ENCODE data around the gene WLS. TPM values are rescaled to one million over a fixed set of nuclear protein-coding genes. Genes with fewer than 3 reads are reported as not detected.

Gene WLS
- total RNA-seq, 2 donors from 2014 or later = 0.11 TPM; not detected in 1

GRCh38 chr1:68103884-68104554 is 128.3 kb downstream of the WLS start:
- Mint-ChIP-seq H3K9me3 (no peaks in the 10 kb centered on the region), H3K27ac (no peak overlapping the region)
- no peak for ATAC-seq (replicated peaks)

GRCh38 chr1:68103011-68103545 is 129.2 kb downstream of the WLS start:
- Mint-ChIP-seq H3K4me3 (no peak overlapping the region), H3K27ac (no peak overlapping the region), H3K4me1 (no peaks in the 10 kb centered on the region), H3K36me3 (ENCODE audit: low read depth) (no peaks in the 10 kb centered on the region), H3K9me3 (no peaks in the 10 kb centered on the region), H3K27me3 (peaks cover 33% of the 10 kb centered on the region)
- ATAC-seq (replicated peaks) = no peak

More at GRCh38 chr1:68103884-68104554, 128.3 kb downstream of the WLS start:
- no peak overlapping the region for H3K4me3 Mint-ChIP-seq
- H3K27me3 Mint-ChIP-seq = peaks cover 33% of the 10 kb centered on the region
- no peaks in the 10 kb centered on the region for H3K4me1 Mint-ChIP-seq
- no peaks in the 10 kb centered on the region for H3K36me3 Mint-ChIP-seq (ENCODE audit: low read depth)

GRCh38 chr1:68101829-68102228 is 130.5 kb downstream of the WLS start:
- H3K27ac Mint-ChIP-seq = no peak overlapping the region
- H3K4me1 Mint-ChIP-seq = no peaks in the 10 kb centered on the region
- peaks cover 4% of the 10 kb centered on the region for H3K9me3 Mint-ChIP-seq
- no peak for ATAC-seq (replicated peaks)
- no peaks in the 10 kb centered on the region for H3K36me3 Mint-ChIP-seq (ENCODE audit: low read depth)
- H3K4me3 Mint-ChIP-seq = no peak overlapping the region
- H3K27me3 Mint-ChIP-seq = peaks cover 38% of the 10 kb centered on the region

- Mint-ChIP-seq H3K4me3 (no peak overlapping the region), H3K36me3 (ENCODE audit: low read depth) (no peaks in the 10 kb centered on the region), H3K27me3 (peaks cover 36% of the 10 kb centered on the region), H3K9me3 (peaks cover 4% of the 10 kb centered on the region), H3K4me1 (no peaks in the 10 kb centered on the region), H3K27ac (no peak overlapping the region)
- ATAC-seq (replicated peaks) = no peak
Measured at GRCh38 chr1:68100571-68100970, 131.8 kb downstream of the WLS start.

- no peaks in the 10 kb centered on the region for H3K4me1 Mint-ChIP-seq
- no peak for ATAC-seq (replicated peaks)
- no peaks in the 10 kb centered on the region for H3K36me3 Mint-ChIP-seq (ENCODE audit: low read depth)
- no peak overlapping the region for H3K27ac Mint-ChIP-seq
- H3K4me3 Mint-ChIP-seq = no peak overlapping the region
- peaks cover 14% of the 10 kb centered on the region for H3K27me3 Mint-ChIP-seq
- H3K9me3 Mint-ChIP-seq = peaks cover 8% of the 10 kb centered on the region
Measured at GRCh38 chr1:68093737-68094136, 138.6 kb downstream of the WLS start.

- Mint-ChIP-seq H3K36me3 (ENCODE audit: low read depth) (no peaks in the 10 kb centered on the region), H3K4me3 (no peak overlapping the region), H3K27me3 (peaks cover 7% of the 10 kb centered on the region), H3K9me3 (peaks cover 9% of the 10 kb centered on the region), H3K4me1 (no peaks in the 10 kb centered on the region), H3K27ac (no peak overlapping the region)
- ATAC-seq (replicated peaks) = no peak
Measured at GRCh38 chr1:68087184-68087583, 145.1 kb downstream of the WLS start.

GRCh38 chr1:68085752-68086151 is 146.6 kb downstream of the WLS start:
- peaks cover 8% of the 10 kb centered on the region for H3K27me3 Mint-ChIP-seq
- no peak for ATAC-seq (replicated peaks)
- no peaks in the 10 kb centered on the region for H3K4me1 Mint-ChIP-seq
- peaks cover 8% of the 10 kb centered on the region for H3K9me3 Mint-ChIP-seq
- no peaks in the 10 kb centered on the region for H3K36me3 Mint-ChIP-seq (ENCODE audit: low read depth)
- H3K4me3 Mint-ChIP-seq = no peak overlapping the region
- no peak overlapping the region for H3K27ac Mint-ChIP-seq

- Mint-ChIP-seq H3K27ac (no peak overlapping the region), H3K36me3 (ENCODE audit: low read depth) (no peaks in the 10 kb centered on the region), H3K27me3 (peaks cover 11% of the 10 kb centered on the region), H3K9me3 (peaks cover 8% of the 10 kb centered on the region), H3K4me1 (no peaks in the 10 kb centered on the region), H3K4me3 (no peak overlapping the region)
- no peak for ATAC-seq (replicated peaks)
Measured at GRCh38 chr1:68083686-68084085, 148.6 kb downstream of the WLS start.

DNA sequence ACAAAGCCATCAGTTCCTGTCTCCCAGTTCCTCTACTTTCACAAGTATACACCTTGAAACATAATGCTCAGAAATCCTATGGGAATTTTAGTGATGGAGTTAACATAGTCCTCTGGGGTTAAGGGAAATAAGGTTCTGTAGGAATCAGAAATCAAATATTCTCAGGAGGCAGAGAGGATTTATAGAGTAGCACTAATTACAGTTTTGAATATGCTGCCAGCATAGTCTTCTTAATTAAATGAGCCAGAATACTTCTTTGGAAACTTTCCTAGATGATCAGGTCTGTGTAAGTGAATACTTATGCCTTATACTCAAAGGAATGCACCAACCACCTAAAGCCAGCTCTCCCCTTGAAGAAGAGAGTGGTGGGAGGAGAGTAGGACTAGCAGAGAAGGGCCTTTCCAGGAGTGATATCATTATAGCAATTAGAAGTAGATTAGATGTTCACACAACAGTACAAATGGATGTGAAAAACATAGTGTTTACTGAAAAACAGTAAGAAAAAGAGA is 150.5 kb downstream of the WLS start:
- ATAC-seq (replicated peaks) = no peak
- peaks cover 18% of the 10 kb centered on the region for H3K27me3 Mint-ChIP-seq

DNA sequence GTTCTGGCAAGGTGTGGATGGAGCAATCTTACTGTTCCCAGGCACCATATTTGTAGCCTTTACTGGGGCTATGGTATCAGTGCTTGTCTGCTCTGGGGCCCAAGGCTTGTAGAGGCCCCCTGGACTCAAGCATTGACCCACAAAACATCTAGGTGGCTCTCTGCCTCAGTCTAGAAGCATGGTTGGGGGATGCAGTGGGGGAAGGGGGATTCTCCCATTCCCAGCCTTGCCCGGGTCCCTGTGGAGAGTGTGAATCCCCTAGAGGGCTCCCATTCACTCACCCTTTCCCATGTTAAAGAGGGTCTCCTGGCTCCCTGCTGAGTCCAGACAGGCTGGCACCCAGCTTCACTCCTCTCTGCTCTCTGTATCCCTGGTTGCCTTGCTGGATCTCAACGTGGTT is 153.7 kb downstream of the WLS start:
- no peaks in the 10 kb centered on the region for H3K36me3 Mint-ChIP-seq (ENCODE audit: low read depth)
- no peak for ATAC-seq (replicated peaks)
- no peak overlapping the region for H3K4me3 Mint-ChIP-seq
- H3K27me3 Mint-ChIP-seq = peaks cover 27% of the 10 kb centered on the region
- H3K27ac Mint-ChIP-seq = no peak overlapping the region
- no peaks in the 10 kb centered on the region for H3K4me1 Mint-ChIP-seq
- H3K9me3 Mint-ChIP-seq = peaks cover 7% of the 10 kb centered on the region

More for the DNA sequence above, 150.5 kb downstream of the WLS start:
- H3K36me3 Mint-ChIP-seq (ENCODE audit: low read depth) = no peaks in the 10 kb centered on the region
- H3K27ac Mint-ChIP-seq = no peak overlapping the region
- no peak overlapping the region for H3K4me3 Mint-ChIP-seq
- peaks cover 8% of the 10 kb centered on the region for H3K9me3 Mint-ChIP-seq
- no peaks in the 10 kb centered on the region for H3K4me1 Mint-ChIP-seq

Other genes with a start within 250 kb of the WLS start
- not detected for gene DIRAS3, start 181.9 kb downstream of the WLS start, total RNA-seq
- gene RPE65, start 217.4 kb upstream of the WLS start, total RNA-seq = not detected

All from activated T-helper 17 cell treated with anti-CD3 and anti-CD28 coated beads, Interleukin-2, amount 50 U/mL, for 72 hours (primary cell).